Smooth muscle cell (in vitro differentiated cells): ENCODE measurements around the gene KCNG2. TPM values are rescaled to one million over a fixed set of nuclear protein-coding genes. Genes with fewer than 3 reads are reported as not detected.

Experiments
- DNase-seq: peaks from one replicate; lab custom pipeline; 2025; ENCODE audit not compliant: unreplicated experiment; lab: John Stamatoyannopoulos, UW
- H2AFZ ChIP-seq: fragments of 200-600 bp; sonication (generic); 2 replicates; pipeline ENCODE4 v1.6.0; 2016; ENCODE audit warnings: antibody characterized with exemption, low read depth, mild to moderate bottlenecking
- H3F3A ChIP-seq: fragments of 200-600 bp; sonication (generic); 2 replicates; pipeline ENCODE4 v1.6.0; 2017; ENCODE audit warnings: antibody characterized with exemption, low read depth
- H3K27ac ChIP-seq: fragments of 200-600 bp; sonication (generic); 2 replicates; pipeline ENCODE4 v1.5.1; 2016; ENCODE audit warnings: low read depth, mild to moderate bottlenecking
- H3K27me3 ChIP-seq: fragments of 200-600 bp; sonication (generic); 2 replicates; pipeline ENCODE4 v1.6.1; 2016; ENCODE audit warnings: low read depth, mild to moderate bottlenecking
- H3K36me3 ChIP-seq: fragments of 200-600 bp; sonication (generic); 2 replicates; pipeline ENCODE4 v1.5.1; 2016; ENCODE audit warnings: low read depth
- H3K4me1 ChIP-seq: fragments of 200-600 bp; sonication (generic); 2 replicates; pipeline ENCODE4 v1.5.1; 2016; ENCODE audit warnings: low read depth
- H3K4me2 ChIP-seq: fragments of 200-600 bp; sonication (generic); 2 replicates; pipeline ENCODE4 v1.6.0; 2016; ENCODE audit warnings: mild to moderate bottlenecking
- H3K4me3 ChIP-seq: fragments of 200-600 bp; sonication (generic); 2 replicates; pipeline ENCODE4 v1.5.1; 2016; ENCODE audit warnings: mild to moderate bottlenecking
- H3K79me2 ChIP-seq: fragments of 200-600 bp; sonication (generic); 2 replicates; pipeline ENCODE4 v1.6.0; 2016; ENCODE audit warnings: low read depth, mild to moderate bottlenecking
- H3K9ac ChIP-seq: fragments of 200-600 bp; sonication (generic); 2 replicates; pipeline ENCODE4 v1.6.0; 2016; ENCODE audit warnings: low read depth
- H3K9me3 ChIP-seq: fragments of 200-600 bp; sonication (generic); replicated peaks from 2 replicates; pipeline ENCODE4 v1.5.1; 2016; ENCODE audit warnings: low read depth
- H4K20me1 ChIP-seq: fragments of 200-600 bp; sonication (generic); 2 replicates; pipeline ENCODE4 v1.6.0; 2016; ENCODE audit warnings: low read depth
- WGBS: methylation state at CpG from one replicate; pipeline ENCODE4 v1.1.7; 2016; ENCODE audit warnings: low lambda C conversion rate; 5-methylcytosine and 5-hydroxymethylcytosine counted together
- polyA plus RNA-seq: library from polyadenylated mRNA; unstranded; fragments of >200 nt; fragmentation: Nextera tagmentation; extraction: Ambion mirVana; gene quantifications from 2 replicates; pipeline ENCODE4 v1.2.1, GENCODE V29; 2016
- total RNA-seq: library from RNA; depleted of rRNA; stranded (reverse); fragments of >200 nt; gene quantifications from 2 replicates; pipeline ENCODE4 v1.2.3, GENCODE V29; 2014
- TF ChIP-seq, protein P1 (sequence below): fragments of 200-600 bp; sonication (generic); IDR thresholded peaks from 2 replicates; pipeline ENCODE4 v1.5.1; 2017; ENCODE audit warnings: borderline replicate concordance, mild to moderate bottlenecking, antibody characterized with exemption; ENCODE audit not compliant: insufficient read depth, poor library complexity, severe bottlenecking

The KCNG2 gene
- total and polyA plus RNA-seq, 2 experiments from 2014 or later: 0.17 TPM; not detected in 1

DNA sequence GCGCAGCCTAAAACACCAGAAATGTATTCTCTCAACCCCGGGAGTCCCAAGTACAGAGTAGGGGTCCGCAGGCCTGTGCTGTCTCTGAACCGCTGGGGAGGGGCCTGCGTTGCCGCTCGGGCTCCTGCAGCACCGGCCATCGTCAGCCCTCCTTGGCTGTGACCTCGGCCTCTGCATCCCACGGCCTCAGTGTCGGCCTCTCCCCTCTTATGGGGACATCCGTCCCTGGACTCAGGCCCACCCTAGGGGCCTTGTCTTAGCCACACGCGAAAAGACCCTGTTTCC is 50.5 kb downstream of the KCNG2 start:
- Histone ChIP-seq H3K9ac (no peak overlapping the region), H3K27me3 (no peaks in the 10 kb centered on the region), H3K4me1 (no peaks in the 10 kb centered on the region), H3F3A (no peaks in the 10 kb centered on the region), H3K79me2 (no peaks in the 10 kb centered on the region), H4K20me1 (no peaks in the 10 kb centered on the region), H3K4me2 (no peak overlapping the region), H3K27ac (no peak overlapping the region), H3K4me3 (no peak overlapping the region), H3K9me3 (no peaks in the 10 kb centered on the region), H2AFZ (no peak overlapping the region), H3K36me3 (no peaks in the 10 kb centered on the region)
- WGBS: 97% methylated on average over 15 of the region's 15 CpGs
- TF ChIP-seq, protein P1, sequence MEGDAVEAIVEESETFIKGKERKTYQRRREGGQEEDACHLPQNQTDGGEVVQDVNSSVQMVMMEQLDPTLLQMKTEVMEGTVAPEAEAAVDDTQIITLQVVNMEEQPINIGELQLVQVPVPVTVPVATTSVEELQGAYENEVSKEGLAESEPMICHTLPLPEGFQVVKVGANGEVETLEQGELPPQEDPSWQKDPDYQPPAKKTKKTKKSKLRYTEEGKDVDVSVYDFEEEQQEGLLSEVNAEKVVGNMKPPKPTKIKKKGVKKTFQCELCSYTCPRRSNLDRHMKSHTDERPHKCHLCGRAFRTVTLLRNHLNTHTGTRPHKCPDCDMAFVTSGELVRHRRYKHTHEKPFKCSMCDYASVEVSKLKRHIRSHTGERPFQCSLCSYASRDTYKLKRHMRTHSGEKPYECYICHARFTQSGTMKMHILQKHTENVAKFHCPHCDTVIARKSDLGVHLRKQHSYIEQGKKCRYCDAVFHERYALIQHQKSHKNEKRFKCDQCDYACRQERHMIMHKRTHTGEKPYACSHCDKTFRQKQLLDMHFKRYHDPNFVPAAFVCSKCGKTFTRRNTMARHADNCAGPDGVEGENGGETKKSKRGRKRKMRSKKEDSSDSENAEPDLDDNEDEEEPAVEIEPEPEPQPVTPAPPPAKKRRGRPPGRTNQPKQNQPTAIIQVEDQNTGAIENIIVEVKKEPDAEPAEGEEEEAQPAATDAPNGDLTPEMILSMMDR: no peak
- DNase-seq: no peak

DNA sequence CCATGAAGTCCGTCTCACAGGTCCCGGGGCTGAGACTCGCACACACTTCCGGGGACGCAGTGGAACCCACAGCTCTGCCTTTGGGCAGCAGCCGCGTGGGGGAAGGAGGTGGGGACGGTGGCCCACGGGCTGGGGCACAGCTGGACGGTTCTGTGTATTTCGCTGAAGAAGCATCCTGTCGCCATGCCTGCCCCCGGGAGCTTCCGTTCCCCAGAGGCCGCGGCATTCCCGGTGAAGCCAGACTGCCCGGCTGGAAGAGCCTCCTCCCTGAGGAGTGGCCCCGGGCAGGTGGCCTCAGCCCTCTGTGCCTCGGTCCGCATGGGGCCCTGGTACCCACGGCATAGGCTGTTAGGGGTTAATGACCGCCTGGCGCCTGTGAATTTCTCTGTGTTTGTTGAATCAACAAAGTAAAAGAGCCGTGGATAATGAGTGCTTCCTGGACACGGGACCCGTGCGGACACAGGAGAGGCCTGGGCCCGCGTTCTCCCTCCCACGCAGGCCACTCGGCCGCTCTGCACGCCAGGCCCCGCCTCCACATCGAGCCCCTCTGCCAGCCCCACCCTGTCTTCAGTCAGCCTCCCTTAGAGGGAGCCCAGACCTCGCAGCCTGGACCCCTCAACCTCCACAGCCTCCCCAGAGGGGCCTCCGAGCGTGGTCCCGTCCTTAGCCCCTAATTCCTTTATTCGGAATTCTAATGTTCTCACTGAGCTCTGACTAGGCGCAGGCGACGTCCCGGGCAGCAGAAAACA is 51.0 kb downstream of the KCNG2 start:
- Histone ChIP-seq H3K4me3 (no peak overlapping the region), H3K4me2 (no peak overlapping the region), H3K27me3 (no peaks in the 10 kb centered on the region), H3K36me3 (no peaks in the 10 kb centered on the region), H4K20me1 (no peaks in the 10 kb centered on the region), H3K4me1 (no peaks in the 10 kb centered on the region), H2AFZ (no peak overlapping the region), H3K9me3 (no peaks in the 10 kb centered on the region), H3K9ac (no peak overlapping the region), H3K27ac (no peak overlapping the region), H3K79me2 (no peaks in the 10 kb centered on the region), H3F3A (no peaks in the 10 kb centered on the region)
- TF ChIP-seq, protein P1: no peak
- no peak for DNase-seq
- WGBS: 96% methylated on average over 31 of the region's 45 CpGs

DNA sequence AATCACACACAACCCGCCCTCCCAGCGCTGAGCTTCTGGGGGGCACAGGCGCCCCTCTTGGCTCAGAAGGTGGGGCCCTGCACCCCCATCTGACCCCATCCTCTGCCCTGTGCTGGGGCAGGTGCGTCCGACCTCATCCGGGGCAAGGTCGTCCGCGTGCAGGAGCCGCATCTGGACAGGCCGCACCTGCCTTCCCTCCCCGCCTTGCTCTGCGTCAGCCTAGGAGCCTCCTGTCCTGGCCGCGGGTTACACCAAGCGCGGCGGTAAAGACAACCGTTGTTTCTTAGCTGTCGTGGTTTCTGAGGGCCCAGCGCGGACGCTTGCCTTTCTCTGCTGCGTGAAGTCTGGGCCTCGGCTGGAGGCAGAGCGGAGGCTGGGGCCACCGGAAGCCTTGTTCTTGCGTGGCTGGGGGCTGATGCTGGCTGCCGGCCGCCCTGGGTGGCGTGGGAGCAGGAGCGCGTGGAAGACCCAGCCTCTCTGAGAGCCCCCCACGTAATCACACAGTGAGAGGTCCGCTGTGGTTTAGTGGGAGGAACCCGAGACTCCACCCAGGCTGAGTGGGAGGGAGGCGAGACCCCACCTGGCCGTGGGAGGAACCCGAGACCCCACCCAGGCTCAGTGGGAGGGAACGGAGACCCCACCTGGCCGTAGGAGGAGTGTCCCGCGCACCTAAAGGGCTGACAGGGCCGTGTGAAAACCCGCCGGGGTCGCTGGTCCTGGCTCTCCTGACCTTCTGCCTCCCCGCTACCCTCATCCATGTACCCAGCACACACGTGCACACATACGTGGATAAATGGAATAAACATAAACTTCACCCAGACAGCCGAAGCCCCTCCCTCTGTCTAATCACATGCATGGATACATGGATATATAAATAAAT is 51.8 kb downstream of the KCNG2 start:
- Histone ChIP-seq H3K27me3 (no peaks in the 10 kb centered on the region), H3K36me3 (no peaks in the 10 kb centered on the region), H3K9ac (no peak overlapping the region), H3K27ac (no peak overlapping the region), H3K9me3 (no peaks in the 10 kb centered on the region), H3K4me1 (no peaks in the 10 kb centered on the region), H3K4me2 (no peak overlapping the region), H3K79me2 (no peaks in the 10 kb centered on the region), H2AFZ (no peak overlapping the region), H3K4me3 (no peak overlapping the region), H4K20me1 (no peaks in the 10 kb centered on the region), H3F3A (no peaks in the 10 kb centered on the region)
- DNase-seq: no peak
- TF ChIP-seq, protein P1: no peak
- 97% methylated on average over 48 of the region's 51 CpGs for WGBS
